ENCODE measurements around the gene SPATA21.

DNA sequence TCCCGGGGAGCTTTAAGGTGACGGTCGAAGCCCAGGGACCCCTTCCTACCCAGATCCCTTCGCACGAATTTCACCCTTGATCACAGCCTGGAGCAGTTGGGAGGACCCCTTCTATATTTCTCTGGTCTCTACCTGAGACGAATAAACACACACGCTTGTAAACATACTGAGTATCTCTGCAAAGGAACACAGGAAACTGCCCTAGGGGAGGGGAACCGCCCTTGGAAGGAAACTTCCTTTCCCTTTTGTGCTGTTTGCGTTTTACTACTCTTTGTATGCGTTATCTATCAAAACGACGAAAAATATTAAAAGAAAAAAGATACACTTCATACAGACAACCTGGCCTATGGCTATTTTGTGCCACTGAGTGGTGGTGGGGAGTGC is 4.0 kb upstream of the SPATA21 start:
- TF ChIP-seq, protein P1, sequence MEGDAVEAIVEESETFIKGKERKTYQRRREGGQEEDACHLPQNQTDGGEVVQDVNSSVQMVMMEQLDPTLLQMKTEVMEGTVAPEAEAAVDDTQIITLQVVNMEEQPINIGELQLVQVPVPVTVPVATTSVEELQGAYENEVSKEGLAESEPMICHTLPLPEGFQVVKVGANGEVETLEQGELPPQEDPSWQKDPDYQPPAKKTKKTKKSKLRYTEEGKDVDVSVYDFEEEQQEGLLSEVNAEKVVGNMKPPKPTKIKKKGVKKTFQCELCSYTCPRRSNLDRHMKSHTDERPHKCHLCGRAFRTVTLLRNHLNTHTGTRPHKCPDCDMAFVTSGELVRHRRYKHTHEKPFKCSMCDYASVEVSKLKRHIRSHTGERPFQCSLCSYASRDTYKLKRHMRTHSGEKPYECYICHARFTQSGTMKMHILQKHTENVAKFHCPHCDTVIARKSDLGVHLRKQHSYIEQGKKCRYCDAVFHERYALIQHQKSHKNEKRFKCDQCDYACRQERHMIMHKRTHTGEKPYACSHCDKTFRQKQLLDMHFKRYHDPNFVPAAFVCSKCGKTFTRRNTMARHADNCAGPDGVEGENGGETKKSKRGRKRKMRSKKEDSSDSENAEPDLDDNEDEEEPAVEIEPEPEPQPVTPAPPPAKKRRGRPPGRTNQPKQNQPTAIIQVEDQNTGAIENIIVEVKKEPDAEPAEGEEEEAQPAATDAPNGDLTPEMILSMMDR (IDR thresholded peaks at IDR 0.05) = no peak
- TF ChIP-seq JUN (CRISPR knock-in tag; IDR thresholded peaks at IDR 0.05) (no peak), CREB1 (CRISPR knock-in tag; IDR thresholded peaks at IDR 0.05) (no peak), ZNF121 (CRISPR knock-in tag; IDR thresholded peaks at IDR 0.05) (no peak)

Data from WTC11 (cell line).